ENCODE data around the gene SDR42E2. TPM values are rescaled to one million over a fixed set of nuclear protein-coding genes. Genes with fewer than 3 reads are reported as not detected.
"Not testable (repeated sequence)": the region's sequence is repeated elsewhere in the genome, so short reads cannot be mapped to it uniquely, and the experiment has no call there.

SDR42E2 gene
- polyA plus RNA-seq, 3 donors: 0.16 to 0.23 TPM; not detected in 1

GRCh38 chr16:22216191-22216831 is 54.0 kb downstream of the SDR42E2 start:
- Mint-ChIP-seq H3K9me3 (peaks cover 0 to 2% (median 0%) of the 10 kb centered on the region in 7 donors), H3K4me1 (peaks cover 20% of the 10 kb centered on the region), H3K27me3 (ENCODE audit: low read depth in 3 of 3) (peaks cover 0 to 2% (median 0%) of the 10 kb centered on the region in 3 donors), H3K36me3 (peaks cover 14 to 40% of the 10 kb centered on the region in 2 donors), H3K27ac (peak overlapping the region in 3 of 7 donors; percentile 4 to 57 (median 43)), H3K4me3 (no peak overlapping the region)
- no peaks in the 10 kb centered on the region for H3K9me3 ChIP-seq (replicated peaks in 1 of 2; ENCODE audit: control insufficient read depth in 1 of 2, insufficient read depth in 1 of 2, low read length in 2 of 2)
- no peak overlapping the region for H3K27ac ChIP-seq (ENCODE audit: low read depth in 1 of 2, low read length in 2 of 2)
- 62% methylated on average over 4 of the region's 9 CpGs for WGBS (ENCODE audit: insufficient coverage)
- H4K20me1 ChIP-seq (ENCODE audit: insufficient read depth, low read length): no peaks in the 10 kb centered on the region
- DNase-seq: peak; percentile 17 to 55 (median 35)
- H3K4me2 ChIP-seq (replicated peaks; ENCODE audit: extremely low read depth, low read length, poor library complexity, severe bottlenecking): no peak overlapping the region
- H3K36me3 ChIP-seq (replicated peaks in 1 of 2; ENCODE audit: control insufficient read depth in 1 of 2, insufficient read depth in 2 of 2, low read length in 2 of 2): peaks cover 0 to 5% of the 10 kb centered on the region in 2 donors
- peaks cover 9 to 11% of the 10 kb centered on the region in 2 donors for H3K4me1 ChIP-seq (ENCODE audit: control insufficient read depth in 1 of 2, insufficient read depth in 2 of 2, low read length in 2 of 2)
- no peak overlapping the region for H3K9ac ChIP-seq (ENCODE audit: insufficient read depth, low read length, poor library complexity, severe bottlenecking)
- intact Hi-C loops (cut with micrococcal nuclease): no loop called here
- H3K27me3 ChIP-seq (ENCODE audit: control insufficient read depth in 2 of 2, insufficient read depth in 2 of 2, low read length in 2 of 2): no peaks in the 10 kb centered on the region
- no peak overlapping the region for H3K4me3 ChIP-seq (replicated peaks in 1 of 3; ENCODE audit: low read depth in 2 of 3, low read length in 3 of 3)
- TF ChIP-seq, protein P1, sequence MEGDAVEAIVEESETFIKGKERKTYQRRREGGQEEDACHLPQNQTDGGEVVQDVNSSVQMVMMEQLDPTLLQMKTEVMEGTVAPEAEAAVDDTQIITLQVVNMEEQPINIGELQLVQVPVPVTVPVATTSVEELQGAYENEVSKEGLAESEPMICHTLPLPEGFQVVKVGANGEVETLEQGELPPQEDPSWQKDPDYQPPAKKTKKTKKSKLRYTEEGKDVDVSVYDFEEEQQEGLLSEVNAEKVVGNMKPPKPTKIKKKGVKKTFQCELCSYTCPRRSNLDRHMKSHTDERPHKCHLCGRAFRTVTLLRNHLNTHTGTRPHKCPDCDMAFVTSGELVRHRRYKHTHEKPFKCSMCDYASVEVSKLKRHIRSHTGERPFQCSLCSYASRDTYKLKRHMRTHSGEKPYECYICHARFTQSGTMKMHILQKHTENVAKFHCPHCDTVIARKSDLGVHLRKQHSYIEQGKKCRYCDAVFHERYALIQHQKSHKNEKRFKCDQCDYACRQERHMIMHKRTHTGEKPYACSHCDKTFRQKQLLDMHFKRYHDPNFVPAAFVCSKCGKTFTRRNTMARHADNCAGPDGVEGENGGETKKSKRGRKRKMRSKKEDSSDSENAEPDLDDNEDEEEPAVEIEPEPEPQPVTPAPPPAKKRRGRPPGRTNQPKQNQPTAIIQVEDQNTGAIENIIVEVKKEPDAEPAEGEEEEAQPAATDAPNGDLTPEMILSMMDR (IDR thresholded peaks at IDR 0.05): no peak
- peaks cover 46% of the 10 kb centered on the region for H3K79me2 ChIP-seq (ENCODE audit: insufficient read depth, low read length)
- no peak overlapping the region for H2AFZ ChIP-seq (ENCODE audit: insufficient read depth, low read depth, low read length, poor library complexity, severe bottlenecking)

GRCh38 chr16:22216832-22217225 is 54.5 kb downstream of the SDR42E2 start:
- H3K27me3 Mint-ChIP-seq (ENCODE audit: low read depth in 3 of 3); H3K9me3 ChIP-seq (replicated peaks in 1 of 2; ENCODE audit: control insufficient read depth in 1 of 2, insufficient read depth in 1 of 2, low read length in 2 of 2); H4K20me1 ChIP-seq (ENCODE audit: insufficient read depth, low read length); H3K9me3 Mint-ChIP-seq; H3K27me3 ChIP-seq (ENCODE audit: control insufficient read depth in 2 of 2, insufficient read depth in 2 of 2, low read length in 2 of 2); H3K27ac ChIP-seq (ENCODE audit: low read depth in 1 of 2, low read length in 2 of 2); H3K4me3 Mint-ChIP-seq; H3K36me3 ChIP-seq (replicated peaks in 1 of 2; ENCODE audit: control insufficient read depth in 1 of 2, insufficient read depth in 2 of 2, low read length in 2 of 2); intact Hi-C loops (cut with micrococcal nuclease); H3K4me3 ChIP-seq (replicated peaks in 1 of 3; ENCODE audit: low read depth in 2 of 3, low read length in 3 of 3); H3K9ac ChIP-seq (ENCODE audit: insufficient read depth, low read length, poor library complexity, severe bottlenecking); H2AFZ ChIP-seq (ENCODE audit: insufficient read depth, low read depth, low read length, poor library complexity, severe bottlenecking); H3K4me2 ChIP-seq (replicated peaks; ENCODE audit: extremely low read depth, low read length, poor library complexity, severe bottlenecking); DNase-seq: not testable (repeated sequence)
- WGBS (ENCODE audit: insufficient coverage): no CpG with 5 or more reads among the region's 7 CpGs
- Mint-ChIP-seq H3K36me3 (peaks cover 12 to 40% of the 10 kb centered on the region in 2 donors), H3K4me1 (peaks cover 20% of the 10 kb centered on the region), H3K27ac (peak overlapping the region in 2 of 7 donors; percentile 4 to 57)
- Histone ChIP-seq H3K79me2 (ENCODE audit: insufficient read depth, low read length) (peaks cover 43% of the 10 kb centered on the region), H3K4me1 (ENCODE audit: control insufficient read depth in 1 of 2, insufficient read depth in 2 of 2, low read length in 2 of 2) (peaks cover 9 to 11% of the 10 kb centered on the region in 2 donors)
